T-helper 2 cell treated with Interferon-gamma antibody and Interleukin-4, amounts not matched to agents 5 μg/mL and 100 μg/mL, for 36 hours (primary cell): ENCODE measurements around the gene ASH1L.
"Not testable (repeated sequence)": the region's sequence is repeated elsewhere in the genome, so short reads cannot be mapped to it uniquely, and the experiment has no call there.

Experiments used
- DNase-seq: peaks from one replicate; pipeline ENCODE4 v3.0.0; 2021; ENCODE audit warnings: low spot score
- H3K27ac Mint-ChIP-seq: one replicate; pipeline ENCODE4 v1.8.0; 2021; ENCODE audit warnings: mild to moderate bottlenecking, mixed read lengths
- H3K27me3 Mint-ChIP-seq: one replicate; pipeline ENCODE4 v1.8.0; 2021; ENCODE audit warnings: low read depth, mixed read lengths
- H3K36me3 Mint-ChIP-seq: one replicate; pipeline ENCODE4 v1.8.0; 2021; ENCODE audit warnings: low read depth, mixed read lengths
- H3K4me1 Mint-ChIP-seq: one replicate; pipeline ENCODE4 v1.8.0; 2021; ENCODE audit warnings: low read depth, mixed read lengths
- H3K4me3 Mint-ChIP-seq: one replicate; pipeline ENCODE4 v1.8.0; 2022; ENCODE audit warnings: mild to moderate bottlenecking, moderate library complexity, mixed read lengths
- H3K9me3 Mint-ChIP-seq: one replicate; pipeline ENCODE4 v1.8.0; 2021; ENCODE audit warnings: mixed read lengths

ASH1L gene

GRCh38 chr1:155466617-155466972 is 96.0 kb downstream of the ASH1L start:
- no peaks in the 10 kb centered on the region for H3K27me3 Mint-ChIP-seq
- peaks cover 39% of the 10 kb centered on the region for H3K4me1 Mint-ChIP-seq
- H3K27ac Mint-ChIP-seq: peak overlapping the region; percentile 47
- H3K4me3 Mint-ChIP-seq: peak overlapping the region; percentile 34
- H3K36me3 Mint-ChIP-seq: peaks cover 39% of the 10 kb centered on the region
- H3K9me3 Mint-ChIP-seq: peaks cover 5% of the 10 kb centered on the region
- DNase-seq: no peak

GRCh38 chr1:155463865-155464650 is 98.5 kb downstream of the ASH1L start:
- Mint-ChIP-seq H3K36me3 (peaks cover 37% of the 10 kb centered on the region), H3K4me1 (peaks cover 44% of the 10 kb centered on the region), H3K9me3 (no peaks in the 10 kb centered on the region), H3K27me3 (no peaks in the 10 kb centered on the region), H3K27ac (peak overlapping the region; percentile 31), H3K4me3 (no peak overlapping the region)
- no peak for DNase-seq

GRCh38 chr1:155458111-155458510 is 104.5 kb downstream of the ASH1L start:
- H3K27me3 Mint-ChIP-seq: no peaks in the 10 kb centered on the region
- H3K4me1 Mint-ChIP-seq: peaks cover 21% of the 10 kb centered on the region
- DNase-seq: no peak
- H3K27ac Mint-ChIP-seq: no peak overlapping the region
- H3K36me3 Mint-ChIP-seq: peaks cover 42% of the 10 kb centered on the region
- H3K9me3 Mint-ChIP-seq: no peaks in the 10 kb centered on the region
- no peak overlapping the region for H3K4me3 Mint-ChIP-seq

GRCh38 chr1:155457266-155457665 is 105.3 kb downstream of the ASH1L start:
- Mint-ChIP-seq H3K4me3 (no peak overlapping the region), H3K36me3 (peaks cover 38% of the 10 kb centered on the region), H3K4me1 (peaks cover 18% of the 10 kb centered on the region), H3K27ac (no peak overlapping the region), H3K27me3 (no peaks in the 10 kb centered on the region), H3K9me3 (no peaks in the 10 kb centered on the region)
- DNase-seq: no peak

GRCh38 chr1:155455588-155456195 is 106.9 kb downstream of the ASH1L start:
- no peak for DNase-seq
- Mint-ChIP-seq H3K4me1 (peaks cover 8% of the 10 kb centered on the region), H3K36me3 (peaks cover 30% of the 10 kb centered on the region)

GRCh38 chr1:155454096-155454495 is 108.5 kb downstream of the ASH1L start:
- H3K9me3 Mint-ChIP-seq: no peaks in the 10 kb centered on the region
- H3K27ac Mint-ChIP-seq: no peak overlapping the region
- peaks cover 33% of the 10 kb centered on the region for H3K36me3 Mint-ChIP-seq

More at GRCh38 chr1:155455588-155456195, 106.9 kb downstream of the ASH1L start:
- no peak overlapping the region for H3K4me3 Mint-ChIP-seq
- no peak overlapping the region for H3K27ac Mint-ChIP-seq
- H3K9me3 Mint-ChIP-seq: no peaks in the 10 kb centered on the region
- no peaks in the 10 kb centered on the region for H3K27me3 Mint-ChIP-seq

GRCh38 chr1:155453141-155453540 is 109.5 kb downstream of the ASH1L start:
- H3K27ac Mint-ChIP-seq: no peak overlapping the region

More at GRCh38 chr1:155454096-155454495, 108.5 kb downstream of the ASH1L start:
- Mint-ChIP-seq H3K4me3 (no peak overlapping the region), H3K27me3 (no peaks in the 10 kb centered on the region), H3K4me1 (peaks cover 7% of the 10 kb centered on the region)
- no peak for DNase-seq

GRCh38 chr1:155451199-155451598 is 111.4 kb downstream of the ASH1L start:
- H3K4me3 Mint-ChIP-seq: no peak overlapping the region
- no peak overlapping the region for H3K27ac Mint-ChIP-seq
- peaks cover 1% of the 10 kb centered on the region for H3K4me1 Mint-ChIP-seq
- no peaks in the 10 kb centered on the region for H3K9me3 Mint-ChIP-seq
- no peak for DNase-seq
- H3K27me3 Mint-ChIP-seq: no peaks in the 10 kb centered on the region
- H3K36me3 Mint-ChIP-seq: peaks cover 30% of the 10 kb centered on the region

More at GRCh38 chr1:155453141-155453540, 109.5 kb downstream of the ASH1L start:
- no peaks in the 10 kb centered on the region for H3K9me3 Mint-ChIP-seq
- no peak overlapping the region for H3K4me3 Mint-ChIP-seq
- peaks cover 37% of the 10 kb centered on the region for H3K36me3 Mint-ChIP-seq
- no peak for DNase-seq
- no peaks in the 10 kb centered on the region for H3K27me3 Mint-ChIP-seq
- H3K4me1 Mint-ChIP-seq: peaks cover 7% of the 10 kb centered on the region

GRCh38 chr1:155442431-155442830 is 120.2 kb downstream of the ASH1L start:
- H3K36me3 Mint-ChIP-seq: peaks cover 19% of the 10 kb centered on the region
- not testable (repeated sequence) for H3K4me3 Mint-ChIP-seq, H3K9me3 Mint-ChIP-seq, DNase-seq, H3K27ac Mint-ChIP-seq, H3K27me3 Mint-ChIP-seq, H3K4me1 Mint-ChIP-seq

- no peak for DNase-seq
- H3K27ac Mint-ChIP-seq: no peak overlapping the region
- H3K9me3 Mint-ChIP-seq: no peaks in the 10 kb centered on the region
- H3K36me3 Mint-ChIP-seq: peaks cover 29% of the 10 kb centered on the region
- no peak overlapping the region for H3K4me3 Mint-ChIP-seq
- no peaks in the 10 kb centered on the region for H3K27me3 Mint-ChIP-seq
- H3K4me1 Mint-ChIP-seq: peaks cover 2% of the 10 kb centered on the region
Observed at GRCh38 chr1:155437405-155437804, 125.2 kb downstream of the ASH1L start.

GRCh38 chr1:155433831-155434389 is 128.7 kb downstream of the ASH1L start:
- peaks cover 35% of the 10 kb centered on the region for H3K36me3 Mint-ChIP-seq
- H3K27me3 Mint-ChIP-seq, H3K9me3 Mint-ChIP-seq, H3K27ac Mint-ChIP-seq, H3K4me3 Mint-ChIP-seq, H3K4me1 Mint-ChIP-seq, DNase-seq: not testable (repeated sequence)

GRCh38 chr1:155433128-155433830 is 129.3 kb downstream of the ASH1L start:
- H3K4me3 Mint-ChIP-seq, H3K4me1 Mint-ChIP-seq, DNase-seq, H3K27ac Mint-ChIP-seq, H3K9me3 Mint-ChIP-seq, H3K27me3 Mint-ChIP-seq: not testable (repeated sequence)
- peaks cover 33% of the 10 kb centered on the region for H3K36me3 Mint-ChIP-seq

GRCh38 chr1:155424091-155424490 is 138.5 kb downstream of the ASH1L start:
- Mint-ChIP-seq H3K4me3 (no peak overlapping the region), H3K36me3 (peaks cover 13% of the 10 kb centered on the region), H3K27ac (no peak overlapping the region), H3K9me3 (no peaks in the 10 kb centered on the region), H3K4me1 (peaks cover 5% of the 10 kb centered on the region), H3K27me3 (no peaks in the 10 kb centered on the region)
- DNase-seq: no peak

GRCh38 chr1:155420788-155421187 is 141.8 kb downstream of the ASH1L start:
- no peak for DNase-seq
- Mint-ChIP-seq H3K27me3 (no peaks in the 10 kb centered on the region), H3K27ac (no peak overlapping the region), H3K36me3 (peaks cover 14% of the 10 kb centered on the region), H3K9me3 (no peaks in the 10 kb centered on the region), H3K4me3 (no peak overlapping the region), H3K4me1 (peaks cover 7% of the 10 kb centered on the region)
